Suppressor macrophage treated with lipopolysaccharide for 4 hours (primary cell): Measurements from ENCODE around the gene VRTN.
A peak's percentile ranks its signal among the peaks of the same experiment; 100 is the strongest.
"Not testable (repeated sequence)": the region's sequence is repeated elsewhere in the genome, so short reads cannot be mapped to it uniquely, and the experiment has no call there.

Experiments used
- DNase-seq: peaks from one replicate; pipeline ENCODE4 v3.0.0-alpha.2; 2020

Gene VRTN

GRCh38 chr14:74349757-74350156 lies 1.5 kb downstream of the VRTN start:
- no peak for DNase-seq

- no peak for DNase-seq
Measured at GRCh38 chr14:74350211-74350927, 2.1 kb downstream of the VRTN start.

- no peak for DNase-seq
Measured at GRCh38 chr14:74350928-74351323, 2.7 kb downstream of the VRTN start.

- no peak for DNase-seq
Measured at GRCh38 chr14:74356892-74357575, 8.8 kb downstream of the VRTN start.

GRCh38 chr14:74357585-74357984 lies 9.3 kb downstream of the VRTN start:
- DNase-seq: no peak

GRCh38 chr14:74358176-74358829 lies 10.0 kb downstream of the VRTN start:
- DNase-seq: no peak

- no peak for DNase-seq
Measured at GRCh38 chr14:74360163-74360562, 11.9 kb downstream of the VRTN start.

- DNase-seq: peak; percentile 88
Measured at GRCh38 chr14:74362361-74362915, 14.2 kb downstream of the VRTN start.

GRCh38 chr14:74364271-74364880 lies 16.1 kb downstream of the VRTN start:
- no peak for DNase-seq

- no peak for DNase-seq
Measured at GRCh38 chr14:74368026-74368425, 19.8 kb downstream of the VRTN start.

GRCh38 chr14:74368441-74368840 lies 20.2 kb downstream of the VRTN start:
- no peak for DNase-seq

- no peak for DNase-seq
Measured at GRCh38 chr14:74377976-74378690, 29.9 kb downstream of the VRTN start.

- DNase-seq: no peak
Measured at GRCh38 chr14:74380172-74380571, 31.9 kb downstream of the VRTN start.

- no peak for DNase-seq
Measured at GRCh38 chr14:74380845-74381244, 32.6 kb downstream of the VRTN start.

- not testable (repeated sequence) for DNase-seq
Measured at GRCh38 chr14:74381571-74381970, 33.3 kb downstream of the VRTN start.

GRCh38 chr14:74382231-74382630 lies 34.0 kb downstream of the VRTN start:
- no peak for DNase-seq

- no peak for DNase-seq
Measured at GRCh38 chr14:74389980-74390379, 41.7 kb downstream of the VRTN start.

- not testable (repeated sequence) for DNase-seq
Measured at GRCh38 chr14:74390505-74390904, 42.2 kb downstream of the VRTN start.

- DNase-seq: no peak
Measured at GRCh38 chr14:74391479-74391878, 43.2 kb downstream of the VRTN start.

GRCh38 chr14:74392616-74393570 lies 44.6 kb downstream of the VRTN start:
- no peak for DNase-seq

GRCh38 chr14:74394549-74394948 lies 46.3 kb downstream of the VRTN start:
- no peak for DNase-seq
